LNCAP (cell line): ENCODE data around the gene SLC15A5.

Source experiments
- CTCF ChIP-seq: fragments of 450-650 bp; IDR thresholded peaks from 2 replicates; pipeline ENCODE4 v1.5.1; 2017; ENCODE audit warnings: mild to moderate bottlenecking

SLC15A5 gene

GRCh38 chr12:16163146-16163545 is 114.3 kb downstream of the SLC15A5 start:
- TF ChIP-seq CTCF: no peak

GRCh38 chr12:16159571-16159970 is 117.9 kb downstream of the SLC15A5 start:
- no peak for TF ChIP-seq CTCF

GRCh38 chr12:16158050-16158449 is 119.4 kb downstream of the SLC15A5 start:
- no peak for TF ChIP-seq CTCF

DNA sequence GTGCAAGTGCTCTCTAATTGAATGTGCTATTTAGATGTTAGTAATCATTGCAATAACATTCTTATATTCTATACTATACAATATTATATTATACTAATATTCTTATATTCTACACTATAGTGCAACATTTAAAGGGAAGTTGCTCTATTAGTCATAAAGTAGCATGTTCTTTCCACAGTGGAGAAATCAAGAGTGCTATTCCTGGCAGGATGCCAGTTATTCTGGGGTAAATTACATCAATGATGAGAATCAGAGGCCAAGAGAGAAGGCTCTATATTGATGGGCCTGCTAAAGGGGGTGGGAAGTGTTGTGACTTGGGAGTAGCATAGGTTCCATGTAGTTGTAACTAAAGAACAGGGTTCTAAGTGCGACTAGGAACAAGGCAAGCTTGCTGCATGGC is 121.5 kb downstream of the SLC15A5 start:
- no peak for TF ChIP-seq CTCF

GRCh38 chr12:16154990-16155389 is 122.5 kb downstream of the SLC15A5 start:
- TF ChIP-seq CTCF: no peak

GRCh38 chr12:16152885-16153673 is 124.4 kb downstream of the SLC15A5 start:
- no peak for TF ChIP-seq CTCF

GRCh38 chr12:16150276-16150675 is 127.2 kb downstream of the SLC15A5 start:
- no peak for TF ChIP-seq CTCF

DNA sequence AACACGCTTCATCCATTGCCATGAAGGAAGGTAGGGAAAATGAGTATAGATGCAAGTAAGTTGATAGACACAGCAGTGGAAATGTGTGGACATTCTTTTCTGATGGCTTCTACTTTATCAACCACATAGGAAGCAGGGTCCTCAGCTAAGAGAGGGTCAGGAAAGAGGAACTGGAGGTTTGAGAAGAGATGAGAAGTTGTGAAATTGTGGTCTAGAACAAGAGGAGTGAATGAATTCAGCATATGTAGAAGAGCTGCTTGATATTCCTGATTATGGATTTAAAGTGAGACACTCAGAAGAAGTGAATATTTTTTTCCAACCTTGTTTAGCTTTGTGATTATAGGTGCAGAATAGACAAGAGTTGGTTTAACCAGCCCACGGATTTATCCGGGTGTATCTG is 128.5 kb downstream of the SLC15A5 start:
- no peak for TF ChIP-seq CTCF
